HG02763 (cell line): ENCODE results near the gene UEVLD.
A peak's percentile ranks its signal among the peaks of the same experiment; 100 is the strongest.

ENCODE experiments used
- ATAC-seq: cut with Tn5 transposase; IDR thresholded peaks from one replicate; pipeline ENCODE4 v1.9.1; 2021; ENCODE audit warnings: mild to moderate bottlenecking, moderate library complexity; ENCODE audit not compliant: unreplicated experiment

UEVLD gene

GRCh38 chr11:18590571-18590970 is 2.0 kb upstream of the UEVLD start:
- ATAC-seq, result no peak

GRCh38 chr11:18581825-18582224 is 6.7 kb downstream of the UEVLD start:
- ATAC-seq, result no peak

- ATAC-seq, result no peak
These were observed 8.3 kb downstream of the UEVLD start for GRCh38 chr11:18580113-18580766.

- no peak for ATAC-seq
These were observed 9.4 kb downstream of the UEVLD start for GRCh38 chr11:18578975-18579598.

- ATAC-seq, result no peak
These were observed 13.2 kb downstream of the UEVLD start for GRCh38 chr11:18575361-18575760.

GRCh38 chr11:18567081-18567480 is 21.5 kb downstream of the UEVLD start:
- ATAC-seq, result no peak

GRCh38 chr11:18566406-18566805 is 22.1 kb downstream of the UEVLD start:
- ATAC-seq, result no peak

GRCh38 chr11:18564149-18564548 is 24.4 kb downstream of the UEVLD start:
- ATAC-seq, result no peak

- ATAC-seq, result no peak
These were observed 25.3 kb downstream of the UEVLD start for GRCh38 chr11:18563090-18563730.

- no peak for ATAC-seq
These were observed 40.5 kb downstream of the UEVLD start for GRCh38 chr11:18548001-18548400.

GRCh38 chr11:18540207-18541009 is 48.1 kb downstream of the UEVLD start:
- no peak for ATAC-seq

DNA sequence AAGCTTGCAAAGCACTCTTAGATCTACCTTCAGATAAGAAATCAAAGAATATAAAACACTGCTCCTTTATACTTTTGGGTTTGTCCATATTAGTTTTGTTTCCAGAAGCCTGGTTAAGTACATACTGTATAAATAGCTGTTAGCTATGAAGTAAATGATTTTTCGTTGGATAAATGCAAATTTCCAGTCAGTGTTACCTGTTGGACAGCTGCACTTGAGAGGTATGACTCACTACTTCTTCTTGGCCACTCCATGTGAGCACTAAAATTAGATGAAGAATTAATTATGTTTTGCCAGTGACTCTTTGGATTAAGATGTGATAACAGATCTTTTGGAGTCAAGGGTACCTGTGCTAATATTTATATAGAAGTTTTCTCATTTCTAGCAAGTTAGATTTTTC is 52.3 kb downstream of the UEVLD start:
- no peak for ATAC-seq

DNA sequence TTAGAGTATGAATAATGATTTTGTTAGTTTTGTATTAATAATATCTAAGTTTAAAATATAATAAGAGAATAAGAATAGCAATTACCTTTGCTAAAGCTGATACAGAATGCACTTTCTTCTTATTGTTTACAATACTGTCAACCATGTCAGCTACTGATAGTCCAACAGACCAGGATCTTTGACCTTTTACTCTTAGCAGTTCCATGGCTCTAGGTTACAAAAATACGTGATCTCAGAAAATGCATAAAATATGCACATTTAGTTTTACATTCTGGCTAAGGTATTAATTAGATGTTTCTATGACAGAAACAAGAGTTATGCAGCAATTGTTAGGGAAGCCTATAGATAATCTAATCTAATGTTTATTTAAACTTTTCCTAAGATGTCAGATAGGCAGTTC is 54.3 kb downstream of the UEVLD start:
- ATAC-seq, result no peak

DNA sequence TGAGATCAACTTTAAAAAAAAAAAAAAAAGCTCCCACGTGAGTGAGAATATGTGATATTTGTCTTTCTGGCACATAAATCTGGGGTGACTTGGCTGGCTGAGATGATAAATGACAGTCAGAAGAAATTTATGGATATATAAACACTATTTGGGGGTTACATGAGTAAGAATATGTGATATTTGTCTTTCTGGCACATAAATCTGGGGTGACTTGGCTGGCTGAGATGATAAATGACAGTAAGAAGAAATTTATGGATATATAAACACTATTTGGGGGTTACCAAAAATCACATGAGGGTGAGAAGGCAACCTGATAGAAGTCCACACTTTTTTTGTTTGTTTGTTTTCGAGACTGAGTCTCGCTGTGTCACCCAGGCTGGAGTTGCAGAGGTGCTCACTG is 55.2 kb downstream of the UEVLD start:
- no peak for ATAC-seq

GRCh38 chr11:18527512-18527911 is 61.0 kb downstream of the UEVLD start:
- no peak for ATAC-seq

- ATAC-seq, result peak; percentile 95
These were observed 61.8 kb downstream of the UEVLD start, which contains the start of gene TSG101 for GRCh38 chr11:18526521-18527296. Gene TSG101, minus strand, starts transcription at chr11:18526942. Its CDS starts 126 bp downstream, at chr11:18526816.

DNA sequence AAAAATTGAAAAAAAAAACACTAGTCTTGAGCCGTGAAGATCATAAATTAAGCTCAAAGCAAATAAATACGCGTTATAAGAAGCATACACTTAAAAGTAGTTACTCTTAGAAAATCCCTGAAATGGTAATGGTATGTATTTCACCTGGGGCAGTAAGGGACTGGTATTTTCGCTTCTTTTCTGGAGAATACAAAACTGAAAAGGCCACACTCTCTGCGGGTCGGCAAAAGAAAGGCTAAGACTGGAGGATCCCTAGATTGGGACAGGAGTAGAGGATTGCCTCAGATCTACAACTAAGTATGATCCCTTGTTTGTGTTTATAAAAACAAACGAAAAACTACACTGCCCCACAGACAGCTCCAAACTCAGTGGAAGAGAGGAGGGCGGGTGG is 62.4 kb downstream of the UEVLD start:
- ATAC-seq, result no peak

DNA sequence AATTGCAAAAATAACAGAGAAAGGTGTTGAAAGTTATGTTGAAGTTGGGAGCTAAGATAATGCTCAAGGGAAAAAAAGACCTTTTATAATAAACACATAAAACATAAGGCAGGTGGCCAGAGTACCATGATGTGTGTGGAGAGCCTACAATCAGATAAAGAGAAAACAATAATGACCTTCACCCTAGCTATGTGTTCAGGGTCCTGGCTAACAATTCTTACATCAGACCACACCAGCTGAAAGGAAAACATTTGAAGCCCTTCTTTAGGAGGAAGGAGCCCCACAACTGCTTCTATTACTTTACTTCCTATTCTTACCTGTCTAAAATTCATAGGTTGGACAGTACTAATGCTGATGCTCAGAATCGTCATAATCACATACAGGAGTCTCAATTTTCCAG is 64.3 kb downstream of the UEVLD start:
- ATAC-seq, result no peak

- ATAC-seq, result no peak
These were observed 65.5 kb downstream of the UEVLD start for GRCh38 chr11:18523084-18523483.

- ATAC-seq, result no peak
These were observed 66.1 kb downstream of the UEVLD start for GRCh38 chr11:18522388-18522787.

DNA sequence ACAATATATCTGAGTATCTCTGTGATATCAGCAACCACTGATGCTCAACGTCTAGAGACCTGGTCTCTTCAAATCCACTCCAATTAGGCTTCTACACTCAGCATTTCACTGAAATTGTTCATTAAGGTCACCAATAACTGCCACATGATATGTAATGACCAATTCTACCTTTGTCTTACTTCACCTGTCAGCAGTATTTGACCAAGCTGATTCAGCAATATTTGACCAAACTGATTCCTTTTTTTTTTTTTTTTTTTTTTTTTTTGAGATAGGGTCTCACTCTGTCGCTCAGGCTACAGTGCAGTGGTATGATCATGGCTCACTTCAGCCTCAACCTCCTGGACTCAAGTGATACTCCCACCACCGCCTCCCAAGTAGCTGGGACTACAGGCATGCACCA is 67.4 kb downstream of the UEVLD start:
- no peak for ATAC-seq
